Activated naive CD8-positive, alpha-beta T cell treated with anti-CD3 and anti-CD28 coated beads, Interleukin-2, amount 10 ng/mL, durations not matched to agents 7 days and 5 days (primary cell): ENCODE results near the gene GSTM4. TPM values are rescaled to one million over a fixed set of nuclear protein-coding genes. Genes with fewer than 3 reads are reported as not detected.

Source experiments
- ATAC-seq: fragments of 150-1000 bp; cut with Tn5 transposase; one replicate; pipeline ENCODE4 v1.10.0; 2021; ENCODE audit warnings: low read depth, moderate library complexity
- POLR2A ChIA-PET: fragments of 350-600 bp; sonication (Branson Sonifier 250); formaldehyde crosslinking; loops from one replicate; lab custom pipeline; 2021; ENCODE audit warnings: antibody characterized with exemption; lab: Charles Lee
- DNase-seq: peaks from one replicate; pipeline ENCODE4 v3.0.0; 2021
- H3K27ac Mint-ChIP-seq: one replicate; pipeline ENCODE4 v1.8.0; 2022; ENCODE audit warnings: mild to moderate bottlenecking, mixed read lengths
- H3K27me3 Mint-ChIP-seq: one replicate; pipeline ENCODE4 v1.8.0; 2022; ENCODE audit warnings: mild to moderate bottlenecking, moderate library complexity, mixed read lengths
- H3K36me3 Mint-ChIP-seq: one replicate; pipeline ENCODE4 v1.8.0; 2021; ENCODE audit warnings: mild to moderate bottlenecking, mixed read lengths
- H3K4me1 Mint-ChIP-seq: one replicate; pipeline ENCODE4 v1.8.0; 2021; ENCODE audit warnings: mixed read lengths
- H3K4me3 Mint-ChIP-seq: one replicate; pipeline ENCODE4 v1.8.0; 2022; ENCODE audit warnings: mild to moderate bottlenecking, moderate library complexity, mixed read lengths
- H3K9me3 Mint-ChIP-seq: one replicate; pipeline ENCODE4 v1.8.0; 2021; ENCODE audit warnings: mixed read lengths
- total RNA-seq, 2 experiments: library from RNA; stranded (reverse); gene quantifications; one replicate each; pipeline ENCODE4 v1.2.3, GENCODE V29; 2021

Gene GSTM4
- total RNA-seq, 2 experiments from 2014 or later: 5.3 to 5.9 TPM

DNA sequence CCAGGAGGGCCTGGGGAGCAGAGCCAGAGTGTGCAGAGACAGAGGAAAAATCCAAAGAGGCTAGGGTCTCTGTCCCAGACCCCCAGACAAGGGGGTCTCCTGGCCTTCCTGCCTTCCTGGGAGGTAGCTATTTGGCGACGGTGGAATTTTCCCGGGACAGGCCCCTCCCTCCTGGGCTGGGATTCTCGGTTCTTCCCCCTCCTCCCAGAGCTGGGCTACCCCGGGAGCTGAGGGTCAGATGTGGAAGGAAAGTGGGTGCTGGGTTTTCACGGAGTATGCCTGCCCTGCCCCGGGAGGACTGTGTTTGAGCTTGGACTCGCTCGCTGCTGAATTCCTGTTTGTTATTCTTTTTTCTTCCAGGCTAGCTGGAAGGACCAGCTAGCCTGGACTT is 35.5 kb upstream of the GSTM4 start:
- ATAC-seq (peak; percentile 1), DNase-seq (no peak)
- Mint-ChIP-seq H3K9me3 (no peaks in the 10 kb centered on the region), H3K4me3 (peak overlapping the region; percentile 97), H3K36me3 (peaks cover 10% of the 10 kb centered on the region), H3K4me1 (peaks cover 61% of the 10 kb centered on the region), H3K27ac (peak overlapping the region; percentile 98), H3K27me3 (no peaks in the 10 kb centered on the region)
- POLR2A ChIA-PET: interaction anchor here (0.7 to 2.4 kb wide), 9 partner anchors 9 to 719 kb away, joined by 3 to 56 read pairs (median 4); partner anchors contain the start of genes AHCYL1, GNAI3, PSMA5 and RBM15

DNA sequence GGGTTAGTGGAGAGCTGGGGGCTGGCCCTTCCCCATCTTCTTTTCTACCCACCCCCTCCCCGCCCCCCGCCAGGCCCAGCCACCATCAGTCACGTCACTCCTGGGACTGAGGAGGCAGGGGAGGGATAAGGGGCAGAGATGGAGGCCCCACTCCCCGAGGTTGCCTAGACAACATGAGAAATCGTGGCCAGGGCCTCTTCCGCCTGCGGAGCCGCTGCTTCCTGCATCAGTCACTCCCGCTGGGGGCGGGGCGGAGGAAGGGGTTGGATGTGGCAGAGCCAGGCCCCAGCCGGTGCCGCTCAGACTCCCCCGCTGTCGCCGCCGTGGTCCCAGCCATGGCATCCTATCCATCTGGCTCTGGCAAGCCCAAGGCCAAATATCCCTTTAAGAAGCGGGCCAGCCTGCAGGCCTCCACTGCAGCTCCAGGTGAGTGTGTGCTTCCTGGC is 35.0 kb upstream of the GSTM4 start:
- Mint-ChIP-seq H3K4me1 (peaks cover 61% of the 10 kb centered on the region), H3K27me3 (no peaks in the 10 kb centered on the region), H3K9me3 (no peaks in the 10 kb centered on the region), H3K27ac (peak overlapping the region; percentile 98), H3K4me3 (peak overlapping the region; percentile 97), H3K36me3 (peaks cover 11% of the 10 kb centered on the region)
- ATAC-seq (peak; percentile 82), DNase-seq (peak; percentile 98)
- POLR2A ChIA-PET: interaction anchor here (0.7 to 2.4 kb wide), 8 partner anchors 9 to 719 kb away, joined by 3 to 56 read pairs (median 4); partner anchors contain the start of genes AHCYL1, GNAI3 and RBM15

DNA sequence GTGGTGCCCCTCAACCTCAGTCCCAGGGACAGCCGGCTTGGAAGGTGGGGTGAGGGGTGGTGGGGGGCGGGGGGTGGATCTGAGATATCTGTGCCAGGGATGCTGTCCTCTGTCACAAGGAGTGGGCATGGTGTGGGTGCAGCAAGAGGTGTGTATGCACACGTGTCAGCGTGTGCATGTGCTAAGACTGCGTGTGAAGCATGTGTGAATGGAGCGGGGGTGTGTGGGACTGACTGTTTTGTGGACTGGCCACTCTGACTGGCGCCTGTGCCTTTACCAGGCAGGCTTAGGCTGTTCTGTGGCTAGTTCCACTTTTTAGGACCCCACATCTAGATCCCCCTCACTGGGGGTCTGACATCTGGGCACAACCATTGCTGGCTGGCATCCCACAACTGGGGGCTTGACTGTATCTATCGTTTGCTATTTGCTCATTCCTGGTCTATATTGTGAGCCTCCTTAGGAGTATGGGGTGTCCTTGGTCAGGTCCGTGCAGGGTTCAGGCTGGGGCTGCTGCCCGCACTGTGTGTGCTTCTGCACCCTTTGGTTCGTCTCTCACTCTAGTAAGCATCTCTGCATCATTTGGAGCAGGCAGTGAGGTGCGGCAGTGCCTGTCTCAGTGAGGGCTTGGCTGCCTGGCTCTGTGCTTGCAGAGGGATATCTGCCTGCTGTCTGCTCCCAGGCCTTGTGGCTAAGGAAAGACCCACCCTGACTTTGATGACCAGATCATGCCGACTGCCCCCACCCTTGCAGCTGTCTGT is 34.3 kb upstream of the GSTM4 start:
- peak overlapping the region; percentile 98 for H3K27ac Mint-ChIP-seq
- peak overlapping the region; percentile 97 for H3K4me3 Mint-ChIP-seq
- ATAC-seq (peak; percentile 3), DNase-seq (no peak)
- no peaks in the 10 kb centered on the region for H3K9me3 Mint-ChIP-seq
- no peaks in the 10 kb centered on the region for H3K27me3 Mint-ChIP-seq
- POLR2A ChIA-PET: interaction anchor here (1.8 kb wide), 1 partner anchor 73 kb away, joined by 8 read pairs; the partner anchor contains the start of gene GNAI3
- H3K36me3 Mint-ChIP-seq: peaks cover 13% of the 10 kb centered on the region
- peaks cover 58% of the 10 kb centered on the region for H3K4me1 Mint-ChIP-seq

- H3K9me3 Mint-ChIP-seq: no peaks in the 10 kb centered on the region
- ATAC-seq: no peak
- peaks cover 14% of the 10 kb centered on the region for H3K36me3 Mint-ChIP-seq
- H3K4me3 Mint-ChIP-seq: peak overlapping the region; percentile 97
- DNase-seq: no peak
- H3K27ac Mint-ChIP-seq: peak overlapping the region; percentile 98
- no peaks in the 10 kb centered on the region for H3K27me3 Mint-ChIP-seq
- H3K4me1 Mint-ChIP-seq: peaks cover 55% of the 10 kb centered on the region
- POLR2A ChIA-PET: interaction anchor here (1.8 kb wide), 1 partner anchor 74 kb away, joined by 8 read pairs; the partner anchor contains the start of gene GNAI3
These were observed 33.6 kb upstream of the GSTM4 start for GRCh38 chr1:109622137-109622892.

DNA sequence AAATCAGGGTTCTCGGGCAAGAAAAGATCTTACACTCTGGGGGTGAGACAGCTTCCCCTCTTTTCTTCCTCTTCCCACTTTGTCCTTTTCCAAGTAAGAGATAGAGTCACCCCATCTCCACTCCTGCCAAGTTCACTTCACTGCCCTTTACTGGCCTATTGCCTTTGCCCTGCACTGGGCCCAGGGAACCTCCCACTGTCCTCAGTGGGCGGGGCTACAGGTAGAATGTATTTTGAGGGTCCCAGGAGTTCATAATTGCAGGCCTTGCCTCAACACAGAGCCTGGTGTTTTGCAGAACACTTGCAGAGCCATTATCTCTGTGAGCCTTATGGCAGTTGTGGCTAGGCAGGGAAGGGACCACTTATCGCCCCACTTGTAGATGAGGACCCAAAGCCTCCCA is 33.0 kb upstream of the GSTM4 start:
- ATAC-seq: no peak
- Mint-ChIP-seq H3K36me3 (peaks cover 20% of the 10 kb centered on the region), H3K27ac (peak overlapping the region; percentile 98), H3K4me1 (peaks cover 52% of the 10 kb centered on the region), H3K9me3 (no peaks in the 10 kb centered on the region), H3K27me3 (no peaks in the 10 kb centered on the region), H3K4me3 (peak overlapping the region; percentile 97)
- DNase-seq: no peak
- POLR2A ChIA-PET: interaction anchor here (1.8 kb wide), 1 partner anchor 74 kb away, joined by 8 read pairs; the partner anchor contains the start of gene GNAI3

GRCh38 chr1:109623601-109624161 is 32.2 kb upstream of the GSTM4 start:
- ATAC-seq (no peak), DNase-seq (no peak)
- peaks cover 49% of the 10 kb centered on the region for H3K4me1 Mint-ChIP-seq
- H3K27ac Mint-ChIP-seq: peak overlapping the region; percentile 81
- peaks cover 20% of the 10 kb centered on the region for H3K36me3 Mint-ChIP-seq
- POLR2A ChIA-PET: interaction anchor here (1.1 to 1.7 kb wide), 3 partner anchors 13 to 77 kb away, joined by 3 to 21 read pairs (median 3); partner anchors contain the start of gene GNAI3
- H3K9me3 Mint-ChIP-seq: no peaks in the 10 kb centered on the region
- peak overlapping the region; percentile 97 for H3K4me3 Mint-ChIP-seq
- no peaks in the 10 kb centered on the region for H3K27me3 Mint-ChIP-seq

GRCh38 chr1:109624201-109625010 is 31.5 kb upstream of the GSTM4 start:
- H3K4me3 Mint-ChIP-seq: peak overlapping the region; percentile 97
- peaks cover 42% of the 10 kb centered on the region for H3K4me1 Mint-ChIP-seq
- ATAC-seq (peak; percentile 25), DNase-seq (no peak)
- H3K27me3 Mint-ChIP-seq: no peaks in the 10 kb centered on the region
- H3K9me3 Mint-ChIP-seq: no peaks in the 10 kb centered on the region
- POLR2A ChIA-PET: interaction anchor here (1.1 to 1.7 kb wide), 3 partner anchors 14 to 78 kb away, joined by 3 to 21 read pairs (median 3); partner anchors contain the start of gene GNAI3
- peaks cover 22% of the 10 kb centered on the region for H3K36me3 Mint-ChIP-seq
- H3K27ac Mint-ChIP-seq: peak overlapping the region; percentile 81

- POLR2A ChIA-PET: interaction anchor here (0.7 to 1.7 kb wide), 3 partner anchors 76 to 79 kb away, joined by 3 to 21 read pairs (median 4); partner anchors contain the start of gene GNAI3
- Mint-ChIP-seq H3K4me3 (no peak overlapping the region), H3K27me3 (no peaks in the 10 kb centered on the region), H3K9me3 (no peaks in the 10 kb centered on the region), H3K36me3 (peaks cover 26% of the 10 kb centered on the region), H3K4me1 (peaks cover 37% of the 10 kb centered on the region), H3K27ac (no peak overlapping the region)
- DNase-seq: no peak
- no peak for ATAC-seq
These were observed 30.7 kb upstream of the GSTM4 start for GRCh38 chr1:109625176-109625575.

GRCh38 chr1:109625601-109626560 is 30.0 kb upstream of the GSTM4 start:
- Mint-ChIP-seq H3K27me3 (no peaks in the 10 kb centered on the region), H3K27ac (peak overlapping the region; percentile 69), H3K4me1 (peaks cover 37% of the 10 kb centered on the region), H3K36me3 (peaks cover 26% of the 10 kb centered on the region), H3K9me3 (no peaks in the 10 kb centered on the region), H3K4me3 (no peak overlapping the region)
- POLR2A ChIA-PET: interaction anchor here (0.7 to 1.9 kb wide), 3 partner anchors 9 to 77 kb away, joined by 3 to 8 read pairs (median 4); partner anchors contain the start of gene GNAI3
- DNase-seq: no peak
- no peak for ATAC-seq

DNA sequence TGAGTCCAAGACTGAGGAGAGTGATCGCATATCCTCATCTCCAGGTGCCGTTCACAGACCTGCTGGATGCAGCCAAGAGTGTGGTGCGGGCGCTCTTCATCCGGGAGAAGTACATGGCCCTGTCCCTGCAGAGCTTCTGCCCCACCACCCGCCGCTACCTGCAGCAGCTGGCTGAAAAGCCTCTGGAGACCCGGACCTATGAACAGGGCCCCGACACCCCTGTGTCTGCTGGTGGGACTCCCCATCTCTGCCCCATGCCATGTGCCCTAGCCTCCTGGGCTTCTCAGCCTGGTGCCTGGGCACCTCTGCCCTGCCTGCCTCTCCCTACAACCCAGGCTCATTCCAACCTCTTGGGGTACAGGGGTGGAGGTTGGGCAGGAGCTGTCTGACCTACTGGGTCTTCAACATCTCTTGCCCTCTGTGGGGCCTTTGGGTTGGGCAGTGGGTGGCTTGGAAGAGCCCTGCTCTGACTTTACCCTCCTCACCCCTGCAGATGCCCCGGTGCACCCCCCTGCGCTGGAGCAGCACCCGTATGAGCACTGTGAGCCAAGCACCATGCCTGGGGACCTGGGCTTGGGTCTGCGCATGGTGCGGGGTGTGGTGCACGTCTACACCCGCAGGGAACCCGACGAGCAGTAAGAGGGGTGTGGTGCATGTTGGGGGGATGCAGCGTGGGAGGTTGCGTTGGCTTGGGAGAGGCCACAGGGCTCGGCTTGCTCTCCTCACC is 29.1 kb upstream of the GSTM4 start:
- H3K27ac Mint-ChIP-seq: no peak overlapping the region

More for the DNA sequence above, 29.1 kb upstream of the GSTM4 start:
- Mint-ChIP-seq H3K36me3 (peaks cover 27% of the 10 kb centered on the region), H3K9me3 (no peaks in the 10 kb centered on the region), H3K4me1 (peaks cover 36% of the 10 kb centered on the region), H3K27me3 (no peaks in the 10 kb centered on the region), H3K4me3 (no peak overlapping the region)
- DNase-seq (no peak), ATAC-seq (no peak)
- POLR2A ChIA-PET: interaction anchor here (1.0 to 1.9 kb wide), 2 partner anchors 10 to 78 kb away, joined by 3 to 8 read pairs; partner anchors contain the start of gene GNAI3
